ENCODE data around the gene CAMKK1. TPM values are rescaled to one million over a fixed set of nuclear protein-coding genes. Genes with fewer than 3 reads are reported as not detected.

The CAMKK1 gene
- total RNA-seq (2022; extraction: Qiagen RNA extraction) = 23.8 to 26.2 TPM (median 24.1 TPM) in 5 replicates

DNA sequence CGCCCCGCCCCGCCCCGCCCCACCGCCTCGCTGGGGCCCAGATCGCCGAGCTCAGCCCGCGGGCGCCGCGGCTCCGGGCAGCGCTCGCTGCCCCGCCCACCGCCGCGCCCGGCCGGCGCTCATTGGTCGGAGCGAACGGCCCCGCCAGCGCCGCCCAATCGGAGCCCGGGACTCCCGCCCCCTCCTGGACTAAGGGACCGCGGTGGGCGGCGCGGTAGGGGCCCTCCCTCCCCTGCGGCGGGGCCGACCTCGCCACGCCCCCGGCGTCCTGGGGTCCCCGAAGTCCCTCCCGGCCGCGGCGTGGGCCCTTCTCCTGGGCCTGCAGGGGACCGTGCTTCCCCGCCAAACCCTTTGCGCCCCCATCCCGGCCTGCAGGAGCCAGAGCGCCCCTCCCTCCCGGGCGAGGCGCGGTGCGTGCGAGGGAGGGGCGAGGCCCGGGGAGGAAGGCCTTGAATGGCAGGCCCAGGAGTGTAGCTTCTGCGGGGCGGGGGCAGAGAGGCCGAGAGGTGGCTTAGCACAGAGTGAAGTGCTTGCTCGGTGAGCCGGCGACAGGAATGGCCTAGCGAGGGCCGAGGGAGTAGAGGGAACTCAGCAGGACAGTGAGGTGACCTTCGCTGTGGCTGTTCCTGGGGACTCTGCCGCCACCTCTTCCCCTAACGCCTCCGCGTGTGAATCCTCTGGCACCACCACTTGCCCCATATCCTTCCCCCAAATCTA lies at the start of gene CAMKK1:
TSS of gene CAMKK1 (minus strand) at position 51 of the 717 bp plus-strand sequence. CDS start 7,366 bp downstream, outside the sequence.

DNA sequence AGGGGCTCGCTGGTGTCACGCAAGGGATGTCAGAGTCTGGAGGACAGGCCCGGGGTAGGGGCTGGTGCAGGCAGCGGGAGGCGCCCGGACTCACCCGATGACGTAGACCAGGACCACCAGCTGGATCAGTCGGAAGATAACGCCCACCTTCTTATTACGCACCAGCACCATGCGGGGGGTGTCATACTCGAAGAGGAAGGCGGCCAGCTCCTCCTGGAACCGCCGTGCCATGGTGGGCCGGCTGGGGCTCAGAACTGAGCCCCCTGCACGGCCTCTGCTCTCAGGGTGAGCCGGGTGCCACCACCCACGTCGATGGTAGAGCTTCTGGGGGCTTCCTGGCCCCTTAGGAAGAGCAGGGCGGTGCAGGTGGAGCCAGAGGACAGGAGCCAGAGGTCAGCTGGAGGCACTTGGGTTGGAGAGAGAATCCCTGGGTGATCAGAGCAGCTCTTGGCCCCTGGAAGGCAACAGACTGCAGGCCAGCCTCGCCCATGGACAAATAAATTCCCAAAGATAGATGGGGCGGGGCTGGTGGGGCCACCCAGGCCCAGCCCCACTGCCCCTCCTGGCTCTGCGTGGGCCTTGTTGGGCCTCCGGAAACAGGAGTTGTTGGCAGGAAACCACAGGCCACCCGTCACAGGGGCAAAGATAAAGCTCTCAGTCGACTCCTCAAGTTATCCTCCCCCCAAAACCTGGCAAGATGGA lies 23.3 kb upstream of the CAMKK1 start, which contains the start of gene P2RX1:
TSS of gene P2RX1 (minus strand) at position 471 of the 702 bp plus-strand sequence. CDS start at position 231, 240 bp downstream.

DNA sequence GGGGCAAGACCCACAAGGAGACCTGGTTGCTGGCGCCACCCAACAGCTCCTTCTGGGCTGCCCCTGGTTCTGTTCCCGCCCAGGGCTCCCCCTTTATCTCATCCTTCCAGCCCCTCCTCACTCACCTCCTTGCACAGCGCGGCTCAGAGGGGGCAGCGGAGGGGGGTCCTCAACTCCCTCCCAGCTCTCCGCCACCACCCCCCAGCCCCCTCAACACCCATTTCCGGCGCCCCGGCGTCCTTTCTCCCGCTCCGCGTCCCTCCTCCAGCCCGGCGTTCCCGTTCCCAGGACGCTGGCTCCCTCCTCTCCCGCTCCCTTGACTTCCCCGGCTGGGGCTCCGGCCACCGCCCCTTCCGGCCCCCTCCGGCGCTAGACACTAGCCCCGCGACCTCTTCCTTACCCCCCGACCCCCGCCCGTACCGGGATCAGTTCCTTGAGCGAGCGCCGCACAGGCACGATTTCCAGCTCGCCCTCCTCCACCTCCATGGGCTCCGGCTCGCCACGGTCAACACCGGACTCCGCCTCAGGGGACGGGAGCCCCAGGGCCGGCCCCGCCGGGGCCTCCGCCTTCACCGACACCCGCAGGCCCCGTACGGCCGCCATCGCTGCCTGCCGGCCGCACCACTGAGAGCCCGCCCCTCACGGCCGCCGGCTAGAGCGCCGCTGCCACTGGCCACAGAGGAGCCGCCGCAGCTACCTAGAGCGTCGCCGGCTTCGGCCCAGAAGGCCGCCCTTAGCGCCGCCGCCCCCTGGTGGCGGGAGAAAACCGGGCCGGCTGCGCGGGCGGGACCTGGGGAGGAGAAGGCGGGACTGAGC lies 47.0 kb downstream of the CAMKK1 start, which contains the start of gene NCBP3:
TSS of gene NCBP3 (minus strand) at position 626 of the 816 bp plus-strand sequence. CDS start at position 603, 23 bp downstream.

Other genes starting within 250 kb of the CAMKK1 start
- gene TAX1BP3, start 224.5 kb downstream of the CAMKK1 start, total RNA-seq (2022; extraction: Qiagen RNA extraction) = 283 to 347 TPM (median 340 TPM) in 5 replicates
- gene EMC6, start 224.2 kb downstream of the CAMKK1 start, total RNA-seq (2022; extraction: Qiagen RNA extraction) = 102 to 161 TPM (median 154 TPM) in 5 replicates
- 17.8 to 24.2 TPM (median 23.5 TPM) in 5 replicates for gene P2RX5, start 196.9 kb downstream of the CAMKK1 start, total RNA-seq (2022; extraction: Qiagen RNA extraction)
- gene HASPIN, start 169.2 kb downstream of the CAMKK1 start, total RNA-seq (2022; extraction: Qiagen RNA extraction) = 11.9 to 13.9 TPM (median 12.3 TPM) in 5 replicates
- gene ITGAE, start 91.9 kb downstream of the CAMKK1 start, total RNA-seq (2022; extraction: Qiagen RNA extraction) = 93.9 to 98.5 TPM (median 95.1 TPM) in 5 replicates
- 27.5 to 31.2 TPM (median 30.0 TPM) in 5 replicates for gene NCBP3, start 46.8 kb downstream of the CAMKK1 start, total RNA-seq (2022; extraction: Qiagen RNA extraction)
- not detected in 5 replicates for gene P2RX1, start 23.4 kb upstream of the CAMKK1 start, total RNA-seq (2022; extraction: Qiagen RNA extraction)
- gene ATP2A3, start 71.4 kb upstream of the CAMKK1 start, total RNA-seq (2022; extraction: Qiagen RNA extraction) = 3.8 to 6.1 TPM (median 4.2 TPM) in 5 replicates
- 11.5 to 15.6 TPM (median 14.6 TPM) in 5 replicates for gene ZZEF1, start 250.0 kb upstream of the CAMKK1 start, total RNA-seq (2022; extraction: Qiagen RNA extraction)